Stomach (tissue), 9 donors: ENCODE data around the gene SORCS2. TPM values are rescaled to one million over a fixed set of nuclear protein-coding genes. Genes with fewer than 3 reads are reported as not detected.
A peak's percentile ranks its signal among the peaks of the same experiment; 100 is the strongest.

Experiments
- DNase-seq, 2 donors: peaks; one replicate each; pipeline versions ENCODE4 v3.0.0 to v3.0.0-alpha.2; 2013 to 2019
- H3K27ac ChIP-seq, 5 donors: fragments of 200-600 bp in 4 of 5; sonication (generic) in 4 of 5; one replicate each; pipeline ENCODE4 v1.5.1; 2013 to 2019; ENCODE audit warnings: mild to moderate bottlenecking in 1 of 5, moderate library complexity in 1 of 5
- H3K27me3 ChIP-seq, 3 donors: fragments of 200-600 bp; sonication (generic); one replicate each; pipeline ENCODE4 v1.5.1; 2017 to 2019; ENCODE audit warnings: mixed run types in 1 of 3
- H3K36me3 ChIP-seq, 4 donors: fragments of 200-600 bp; sonication (generic); 1 replicate in 3 of 4; 2 replicates in 1 of 4; pipeline ENCODE4 v1.5.1; 2016 to 2019
- H3K4me1 ChIP-seq, 4 donors: fragments of 200-600 bp; sonication (generic); one replicate each; pipeline ENCODE4 v1.5.1; 2016 to 2019
- H3K4me3 ChIP-seq, 4 donors: fragments of 200-600 bp; sonication (generic) in 3 of 4; one replicate each; pipeline ENCODE4 v1.5.1; 2016 to 2019; ENCODE audit warnings: mild to moderate bottlenecking in 1 of 4
- H3K9me3 ChIP-seq, 4 donors: fragments of 200-600 bp; sonication (generic); one replicate each; pipeline ENCODE4 v1.5.1; 2016 to 2019
- EP300 ChIP-seq: sonication (generic); formaldehyde crosslinking; IDR thresholded peaks from one replicate; pipeline ENCODE4 v1.6.1; 2017; ENCODE audit warnings: antibody characterized with exemption
- POLR2A ChIP-seq, 4 donors: fragments of 450-650 bp; IDR thresholded peaks; one replicate each; pipeline ENCODE4 v1.6.1; 2016; ENCODE audit warnings: antibody characterized with exemption in 4 of 4, control low read depth in 2 of 4, mild to moderate bottlenecking in 1 of 4, moderate library complexity in 1 of 4
- POLR2AphosphoS5 ChIP-seq, 3 donors: sonication (generic); formaldehyde crosslinking; IDR thresholded peaks; one replicate each; pipeline ENCODE4 v1.6.1; 2016; ENCODE audit warnings: antibody characterized with exemption in 3 of 3
- WGBS, 5 donors: extraction: QIAGEN DNeasy Blood & Tissue Kit in 3 of 5; methylation state at CpG; one replicate each; pipeline versions ENCODE4 v1.1.5 to v1.1.7; 2013 to 2018; 5-methylcytosine and 5-hydroxymethylcytosine counted together
- intact Hi-C: fragments of 100-400 bp; cut with DNase I; formaldehyde crosslinking; loops from one replicate; pipeline ENCODE4 v1.15.1; 2023; ENCODE audit warnings: low total_unique reads
- polyA plus RNA-seq, 3 donors: library from polyadenylated mRNA; stranded (reverse); fragments of 200-250 nt; gene quantifications; one replicate each; pipeline ENCODE4 v1.2.3, GENCODE V29; 2013
- total RNA-seq, 5 donors: library from RNA; depleted of rRNA; stranded (reverse); fragments of >200 nt; gene quantifications; one replicate each; pipeline versions ENCODE4 v1.1.0 to v1.2.3, GENCODE V29; 2014 to 2016
- TF ChIP-seq, protein P1 (sequence below), 7 experiments: fragments of 450-650 bp in 4 of 7; fragments of 200-600 bp in 3 of 7; sonication (generic) in 3 of 7; IDR thresholded peaks; one replicate each; pipeline ENCODE4 v1.5.1; 2016 to 2019; ENCODE audit warnings: antibody characterized with exemption in 7 of 7, control low read depth in 2 of 7, mild to moderate bottlenecking in 1 of 7
- donor health status: healthy with polysubstance abuse.
- donor health status: Bipolar disorder and iron deficiency.
- donor health status: healthy.

Gene SORCS2
- total and polyA plus RNA-seq, 8 donors: under 0.01 to 13.0 (median 0.50) TPM; not detected in 1

DNA sequence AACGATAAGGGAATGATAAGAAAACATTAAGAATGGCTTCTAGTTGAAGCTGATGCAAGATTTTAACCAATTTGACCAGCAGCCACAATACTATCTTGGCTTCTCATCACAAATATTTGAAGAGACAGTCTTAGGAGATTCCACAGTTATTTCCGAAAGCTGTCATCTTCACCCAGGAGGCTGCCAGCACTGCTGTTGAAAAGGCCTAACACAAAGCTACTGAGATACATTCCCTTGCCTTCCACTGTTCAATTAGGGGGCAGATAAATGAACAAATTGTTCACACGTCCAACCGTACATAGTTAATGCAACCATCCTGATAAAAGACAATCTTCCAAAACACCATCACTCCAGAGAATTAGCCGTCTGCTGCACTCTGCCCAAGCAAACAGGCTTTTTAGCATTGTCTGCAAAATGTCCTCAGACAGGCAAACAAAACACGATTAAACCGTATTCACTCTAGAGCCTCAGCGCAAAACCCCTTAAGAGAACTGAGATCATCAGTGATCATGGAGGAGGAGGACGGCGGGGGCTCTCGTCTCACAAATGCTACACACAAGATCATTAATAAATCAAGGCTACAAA lies 432.1 kb downstream of the SORCS2 start:
- 68 to 75% (median 72%) methylated on average over 11 of the region's 11 CpGs for WGBS, 5 donors
- no peak overlapping the region for H3K4me3 ChIP-seq
- H3K36me3 ChIP-seq: no peaks in the 10 kb centered on the region
- H3K27ac ChIP-seq: no peak overlapping the region
- TF ChIP-seq POLR2A (IDR thresholded peaks at IDR 0.05) (no peak), EP300 (no peak), POLR2AphosphoS5 (IDR thresholded peaks at IDR 0.05) (no peak)
- TF ChIP-seq, protein P1, sequence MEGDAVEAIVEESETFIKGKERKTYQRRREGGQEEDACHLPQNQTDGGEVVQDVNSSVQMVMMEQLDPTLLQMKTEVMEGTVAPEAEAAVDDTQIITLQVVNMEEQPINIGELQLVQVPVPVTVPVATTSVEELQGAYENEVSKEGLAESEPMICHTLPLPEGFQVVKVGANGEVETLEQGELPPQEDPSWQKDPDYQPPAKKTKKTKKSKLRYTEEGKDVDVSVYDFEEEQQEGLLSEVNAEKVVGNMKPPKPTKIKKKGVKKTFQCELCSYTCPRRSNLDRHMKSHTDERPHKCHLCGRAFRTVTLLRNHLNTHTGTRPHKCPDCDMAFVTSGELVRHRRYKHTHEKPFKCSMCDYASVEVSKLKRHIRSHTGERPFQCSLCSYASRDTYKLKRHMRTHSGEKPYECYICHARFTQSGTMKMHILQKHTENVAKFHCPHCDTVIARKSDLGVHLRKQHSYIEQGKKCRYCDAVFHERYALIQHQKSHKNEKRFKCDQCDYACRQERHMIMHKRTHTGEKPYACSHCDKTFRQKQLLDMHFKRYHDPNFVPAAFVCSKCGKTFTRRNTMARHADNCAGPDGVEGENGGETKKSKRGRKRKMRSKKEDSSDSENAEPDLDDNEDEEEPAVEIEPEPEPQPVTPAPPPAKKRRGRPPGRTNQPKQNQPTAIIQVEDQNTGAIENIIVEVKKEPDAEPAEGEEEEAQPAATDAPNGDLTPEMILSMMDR (IDR thresholded peaks at IDR 0.05): no peak
- H3K4me1 ChIP-seq: no peaks in the 10 kb centered on the region
- peaks cover 0 to 4% (median 2%) of the 10 kb centered on the region in 4 donors for H3K9me3 ChIP-seq
- peaks cover 0 to 44% (median 0%) of the 10 kb centered on the region in 3 donors for H3K27me3 ChIP-seq
- DNase-seq: no peak
- intact Hi-C loops: no loop called here

- H3K4me3 ChIP-seq: no peak overlapping the region
- H3K4me1 ChIP-seq: peaks cover 0 to under 1% (median 0%) of the 10 kb centered on the region in 4 donors
- peaks cover 0 to 10% (median 5%) of the 10 kb centered on the region in 4 donors for H3K9me3 ChIP-seq
- DNase-seq: peak in 1 of 2 donors; percentile 38
- peaks cover 0 to 38% (median 0%) of the 10 kb centered on the region in 3 donors for H3K27me3 ChIP-seq
- intact Hi-C loops: no loop called here
- no peaks in the 10 kb centered on the region for H3K36me3 ChIP-seq
- WGBS, 5 donors: 36 to 58% (median 47%) methylated on average over 3 of the region's 3 CpGs
- no peak overlapping the region for H3K27ac ChIP-seq
- TF ChIP-seq, protein P1 (IDR thresholded peaks at IDR 0.05): no peak
- no peak for TF ChIP-seq POLR2A (IDR thresholded peaks at IDR 0.05)
- no peak for TF ChIP-seq EP300
- no peak for TF ChIP-seq POLR2AphosphoS5 (IDR thresholded peaks at IDR 0.05)
Observed at GRCh38 chr4:7625071-7625470, 432.7 kb downstream of the SORCS2 start.

GRCh38 chr4:7626531-7626930 lies 434.2 kb downstream of the SORCS2 start:
- DNase-seq: no peak

More at GRCh38 chr4:7626531-7626930, 434.2 kb downstream of the SORCS2 start:
- Histone ChIP-seq H3K9me3 (peaks cover 0 to 12% (median 5%) of the 10 kb centered on the region in 4 donors), H3K27me3 (peaks cover 0 to 33% (median 0%) of the 10 kb centered on the region in 3 donors), H3K27ac (no peak overlapping the region), H3K4me1 (peaks cover 0 to 9% (median 3%) of the 10 kb centered on the region in 4 donors), H3K36me3 (no peaks in the 10 kb centered on the region), H3K4me3 (no peak overlapping the region)
- TF ChIP-seq EP300 (no peak), POLR2A (IDR thresholded peaks at IDR 0.05) (no peak), POLR2AphosphoS5 (IDR thresholded peaks at IDR 0.05) (no peak)
- TF ChIP-seq, protein P1 (IDR thresholded peaks at IDR 0.05): no peak
- WGBS, 5 donors: 70 to 80% (median 77%) methylated on average over 7 of the region's 7 CpGs
- intact Hi-C loops: no loop called here
